A549 (cell line): ENCODE results near the gene SRSF7. TPM values are rescaled to one million over a fixed set of nuclear protein-coding genes. Genes with fewer than 3 reads are reported as not detected.

ENCODE experiments used
- ATAC-seq, 2 experiments: fragments of 200-7000 bp in 1 of 2; fragments of >200 bp in 1 of 2; cut with Nextera tagmentation in 1 of 2; cut with Tn5 transposase in 1 of 2; 3 replicates each; pipeline versions ENCODE4 v1.8.0 to v1.9.1; 2018 to 2020; ENCODE audit warnings: mild to moderate bottlenecking in 1 of 2, moderate library complexity in 1 of 2
- CTCF ChIA-PET: fragments of 300-600 bp; sonication (Branson Sonifier 250); formaldehyde crosslinking; extraction: SDS; loops from one replicate; lab custom pipeline; 2021; ENCODE audit warnings: antibody characterized with exemption, inconsistent platforms; lab: Yijun Ruan, JAX
- POLR2A ChIA-PET: fragments of 350-600 bp; formaldehyde crosslinking; extraction: SDS; loops from one replicate; lab custom pipeline; 2021; ENCODE audit warnings: antibody characterized with exemption, inconsistent platforms; lab: Yijun Ruan, JAX
- DNase-seq, 2 experiments: peaks; one replicate each; pipeline versions ENCODE4 v3.0.0 to v3.0.0-alpha.2; 2011 to 2016; ENCODE audit warnings: low read depth in 1 of 2, low spot score in 1 of 2
- FAIRE-seq: peaks from 2 replicates; lab custom pipeline; 2011; peaks lifted over from hg19 to GRCh38; lab: Jason Lieb, UNC
- H3K27ac ChIP-seq, 2 experiments: fragments of >200 bp; sonication (Bioruptor Twin); formaldehyde crosslinking; 3 replicates each; pipeline ENCODE4 v1.5.1; 2016 to 2017
- H3K4me1 ChIP-seq: fragments of >200 bp; sonication (Bioruptor Twin); formaldehyde crosslinking; 3 replicates; pipeline ENCODE4 v1.6.1; 2016
- H3K4me2 ChIP-seq: fragments of >200 bp; sonication (Bioruptor Twin); formaldehyde crosslinking; 3 replicates; pipeline ENCODE4 v1.6.1; 2016
- H3K4me3 ChIP-seq: fragments of >200 bp; sonication (Bioruptor Twin); formaldehyde crosslinking; 3 replicates; pipeline ENCODE4 v1.5.1; 2016
- H3K9me3 ChIP-seq: fragments of >200 bp; sonication (Bioruptor Twin); formaldehyde crosslinking; 3 replicates; pipeline ENCODE4 v1.6.1; 2016
- BCL3 ChIP-seq: fragments of >200 bp; sonication (Bioruptor Twin); formaldehyde crosslinking; IDR thresholded peaks from 3 replicates; pipeline ENCODE4 v1.6.1; 2016
- CBX8 ChIP-seq: fragments of 200-600 bp; sonication (generic); IDR thresholded peaks from 2 replicates; pipeline ENCODE4 v1.6.1; 2016
- CEBPB ChIP-seq, 2 experiments: fragments of >200 bp in 1 of 2; sonication (Bioruptor Twin) in 1 of 2; formaldehyde crosslinking in 1 of 2; IDR thresholded peaks; 2 replicates each; pipeline ENCODE4 v1.6.1; 2012 to 2016
- FOSB ChIP-seq: fragments of 250-450 bp; sonication (Bioruptor Pico); IDR thresholded peaks from 2 replicates; pipeline ENCODE4 v1.5.0; 2020; ENCODE audit warnings: mild to moderate bottlenecking, moderate library complexity
- HEYL ChIP-seq: fragments of 250-450 bp; sonication (Bioruptor Pico); IDR thresholded peaks from 2 replicates; pipeline ENCODE4 v1.8.0; 2021; ENCODE audit warnings: mild to moderate bottlenecking, moderate library complexity
- HOXA7 ChIP-seq: fragments of 250-450 bp; sonication (Bioruptor Pico); IDR thresholded peaks from 2 replicates; pipeline ENCODE4 v1.5.0; 2020; ENCODE audit warnings: mild to moderate bottlenecking, moderate library complexity
- NPAS2 ChIP-seq: fragments of 250-450 bp; sonication (Bioruptor Pico); IDR thresholded peaks from 2 replicates; pipeline ENCODE4 v1.8.0; 2022; ENCODE audit warnings: mild to moderate bottlenecking, moderate library complexity, borderline replicate concordance
- PHF8 ChIP-seq: fragments of 200-600 bp; sonication (generic); IDR thresholded peaks from 2 replicates; pipeline ENCODE4 v1.6.1; 2016; ENCODE audit warnings: low read depth, mild to moderate bottlenecking, antibody characterized with exemption, moderate library complexity, borderline replicate concordance
- POLR2A ChIP-seq: IDR thresholded peaks from 2 replicates; pipeline ENCODE4 v1.6.1; 2012; ENCODE audit warnings: mild to moderate bottlenecking, low read length
- POLR2AphosphoS2 ChIP-seq: conservative IDR thresholded peaks from 2 replicates; pipeline ENCODE4 v1.6.1; 2012; ENCODE audit warnings: low read length, improper control_type of control experiment, inconsistent platforms
- RAD21 ChIP-seq, 2 experiments: fragments of >200 bp in 1 of 2; sonication (Bioruptor Twin) in 1 of 2; formaldehyde crosslinking in 1 of 2; IDR thresholded peaks in 1 of 2; conservative IDR thresholded peaks in 1 of 2; 2 replicates in 1 of 2; 3 replicates in 1 of 2; pipeline ENCODE4 v1.6.1; 2012 to 2018; ENCODE audit warnings: inconsistent platforms in 1 of 2
- RCOR1 ChIP-seq: fragments of 150-350 bp; IDR thresholded peaks from 2 replicates; pipeline ENCODE4 v1.6.1; 2014; ENCODE audit warnings: antibody characterized with exemption, low read length, low read depth
- RFX5 ChIP-seq: fragments of 450-650 bp; IDR thresholded peaks from 2 replicates; pipeline ENCODE4 v1.7.1; 2014; ENCODE audit warnings: antibody characterized with exemption, mild to moderate bottlenecking, moderate library complexity
- RNF2 ChIP-seq: fragments of 200-600 bp; sonication (generic); IDR thresholded peaks from 2 replicates; pipeline ENCODE4 v1.6.1; 2016; ENCODE audit warnings: low read depth, mild to moderate bottlenecking, antibody characterized with exemption, moderate library complexity, borderline replicate concordance
- ZC3H11A ChIP-seq: fragments of 450-650 bp; IDR thresholded peaks from 2 replicates; pipeline ENCODE4 v1.6.1; 2014; ENCODE audit warnings: antibody characterized with exemption, mild to moderate bottlenecking
- ZNF302 ChIP-seq: fragments of 250-450 bp; sonication (Bioruptor Pico); IDR thresholded peaks from 2 replicates; pipeline ENCODE4 v1.9.0; 2021; ENCODE audit warnings: inconsistent platforms, mild to moderate bottlenecking, moderate library complexity
- ZSCAN20 ChIP-seq: fragments of 250-450 bp; sonication (Bioruptor Pico); IDR thresholded peaks from 2 replicates; pipeline ENCODE4 v1.8.0; 2022; ENCODE audit warnings: mild to moderate bottlenecking, moderate library complexity
- WGBS: methylation state at CpG from one replicate; pipeline ENCODE4 v1.1.6; 2017; ENCODE audit errors: missing lambda C conversion rate; 5-methylcytosine and 5-hydroxymethylcytosine counted together
- polyA plus RNA-seq, 4 experiments: library from polyadenylated mRNA; depleted of rRNA in 3 of 4; stranded (reverse); fragments of >200 nt; fragmentation: RNase III in 1 of 4; extraction: RNeasy Plus Mini Kit Qiagen cat#74134 plus additional on column Dnase treatment in 1 of 4; gene quantifications; 2 replicates in 3 of 4; 3 replicates in 1 of 4; pipeline ENCODE4 v1.2.3, GENCODE V29; 2011 to 2017
- TF ChIP-seq, protein P1 (sequence below): fragments of 250-450 bp; sonication (Bioruptor Pico); IDR thresholded peaks from 2 replicates; pipeline ENCODE4 v1.5.0; 2021; ENCODE audit warnings: mild to moderate bottlenecking, moderate library complexity, borderline replicate concordance
- TF ChIP-seq, protein P2 (sequence below): IDR thresholded peaks from 2 replicates; pipeline ENCODE4 v1.6.1; 2012; ENCODE audit warnings: low read depth, borderline replicate concordance
- TF ChIP-seq, protein P3 (sequence below): fragments of 450-650 bp; IDR thresholded peaks from 2 replicates; pipeline ENCODE4 v1.6.1; 2014; ENCODE audit warnings: antibody characterized with exemption
- TF ChIP-seq, protein P4 (sequence below): IDR thresholded peaks from 2 replicates; pipeline ENCODE4 v1.6.1; 2012

Gene SRSF7
- polyA plus RNA-seq, 2 of the 4 experiments (the other 2 are of a cell fraction), result 397 to 544 TPM

DNA sequence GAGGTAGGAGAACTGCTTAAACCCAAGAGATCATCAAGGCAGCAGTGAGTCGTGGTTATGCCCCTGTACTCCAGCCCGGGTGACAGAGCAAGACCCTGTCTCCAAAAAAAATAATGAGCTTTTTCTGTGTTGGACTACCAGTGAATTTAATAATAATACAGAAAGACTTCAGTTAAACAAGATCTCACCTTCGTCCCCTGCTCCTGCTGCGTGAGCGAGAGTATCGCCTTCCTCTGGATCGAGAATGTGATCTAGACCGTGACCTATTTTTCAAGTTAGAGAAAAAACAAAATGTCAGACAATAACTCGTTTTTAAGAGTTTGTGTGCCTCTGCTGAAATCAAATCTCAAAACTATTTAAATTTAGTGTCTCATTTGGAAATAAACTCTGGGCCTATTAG is 2.8 kb downstream of the SRSF7 start:
- H3K4me2 ChIP-seq, result peak overlapping the region; percentile 87
- POLR2A ChIA-PET, result interaction anchor here (0.7 kb wide), 1 partner anchor 208 kb away, joined by 4 read pairs; no protein-coding TSS in a partner anchor
- H3K4me1 ChIP-seq, result peaks cover 64% of the 10 kb centered on the region
- ATAC-seq, result no peak
- DNase-seq, result no peak
- H3K9me3 ChIP-seq, result no peaks in the 10 kb centered on the region
- TF ChIP-seq POLR2AphosphoS2, result no peak
- no peak for TF ChIP-seq CEBPB (IDR thresholded peaks at IDR 0.05)
- TF ChIP-seq ZNF302 (CRISPR knock-in tag), result no peak
- TF ChIP-seq CBX8, result no peak
- TF ChIP-seq, all 56 proteins: peak for 0
- FAIRE-seq, result no peak
- Histone ChIP-seq H3K4me3 (peak overlapping the region; percentile 84; the same call in 2 of the 3 replicates), H3K27ac (no peak overlapping the region)
- WGBS, result 81% methylated on average over 9 of the region's 9 CpGs
- CTCF ChIA-PET, result interaction anchor here (1.2 to 4.1 kb wide), 4 partner anchors 147 to 213 kb away, joined by 4 to 15 read pairs (median 4); no protein-coding TSS in a partner anchor

GRCh38 chr2:38747819-38748218 is 3.3 kb downstream of the SRSF7 start:
- Histone ChIP-seq H3K4me3 (no peak overlapping the region), H3K4me2 (peak overlapping the region; percentile 87), H3K9me3 (no peaks in the 10 kb centered on the region), H3K4me1 (peaks cover 64% of the 10 kb centered on the region), H3K27ac (no peak overlapping the region)
- no peak for FAIRE-seq
- CTCF ChIA-PET, result interaction anchor here (0.6 to 4.1 kb wide), 6 partner anchors 19 to 212 kb away, joined by 4 to 15 read pairs (median 4); no protein-coding TSS in a partner anchor
- WGBS, result 71% methylated on average over 5 of the region's 5 CpGs
- ATAC-seq, result no peak
- TF ChIP-seq HOXA7 (no peak), BCL3 (0 out of 3 replicates have a peak, but pooled peaks have one; percentile 10), ZC3H11A (no peak), NPAS2 (CRISPR knock-in tag) (no peak), POLR2AphosphoS2 (peak; percentile 80; the same call in 1 of the 2 replicates), ZSCAN20 (CRISPR knock-in tag) (no peak), RNF2 (no peak), RCOR1 (no peak), HEYL (CRISPR knock-in tag) (no peak), RAD21 (conservative IDR thresholded peaks at IDR 0.05 in 1 of 2, IDR thresholded peaks at IDR 0.05 in 1 of 2) (no peak), FOSB (0 out of 2 replicates have a peak, but pooled peaks have one; percentile 3), PHF8 (no peak), RFX5 (no peak), POLR2A (no peak)
- TF ChIP-seq, protein P1, sequence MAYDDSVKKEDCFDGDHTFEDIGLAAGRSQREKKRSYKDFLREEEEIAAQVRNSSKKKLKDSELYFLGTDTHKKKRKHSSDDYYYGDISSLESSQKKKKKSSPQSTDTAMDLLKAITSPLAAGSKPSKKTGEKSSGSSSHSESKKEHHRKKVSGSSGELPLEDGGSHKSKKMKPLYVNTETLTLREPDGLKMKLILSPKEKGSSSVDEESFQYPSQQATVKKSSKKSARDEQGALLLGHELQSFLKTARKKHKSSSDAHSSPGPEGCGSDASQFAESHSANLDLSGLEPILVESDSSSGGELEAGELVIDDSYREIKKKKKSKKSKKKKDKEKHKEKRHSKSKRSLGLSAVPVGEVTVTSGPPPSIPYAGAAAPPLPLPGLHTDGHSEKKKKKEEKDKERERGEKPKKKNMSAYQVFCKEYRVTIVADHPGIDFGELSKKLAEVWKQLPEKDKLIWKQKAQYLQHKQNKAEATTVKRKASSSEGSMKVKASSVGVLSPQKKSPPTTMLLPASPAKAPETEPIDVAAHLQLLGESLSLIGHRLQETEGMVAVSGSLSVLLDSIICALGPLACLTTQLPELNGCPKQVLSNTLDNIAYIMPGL (CRISPR knock-in tag), result no peak; the same call in 1 of the 2 replicates
- TF ChIP-seq, protein P2, sequence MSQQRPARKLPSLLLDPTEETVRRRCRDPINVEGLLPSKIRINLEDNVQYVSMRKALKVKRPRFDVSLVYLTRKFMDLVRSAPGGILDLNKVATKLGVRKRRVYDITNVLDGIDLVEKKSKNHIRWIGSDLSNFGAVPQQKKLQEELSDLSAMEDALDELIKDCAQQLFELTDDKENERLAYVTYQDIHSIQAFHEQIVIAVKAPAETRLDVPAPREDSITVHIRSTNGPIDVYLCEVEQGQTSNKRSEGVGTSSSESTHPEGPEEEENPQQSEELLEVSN, result no peak
- TF ChIP-seq, protein P3, sequence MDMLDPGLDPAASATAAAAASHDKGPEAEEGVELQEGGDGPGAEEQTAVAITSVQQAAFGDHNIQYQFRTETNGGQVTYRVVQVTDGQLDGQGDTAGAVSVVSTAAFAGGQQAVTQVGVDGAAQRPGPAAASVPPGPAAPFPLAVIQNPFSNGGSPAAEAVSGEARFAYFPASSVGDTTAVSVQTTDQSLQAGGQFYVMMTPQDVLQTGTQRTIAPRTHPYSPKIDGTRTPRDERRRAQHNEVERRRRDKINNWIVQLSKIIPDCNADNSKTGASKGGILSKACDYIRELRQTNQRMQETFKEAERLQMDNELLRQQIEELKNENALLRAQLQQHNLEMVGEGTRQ, result no peak
- TF ChIP-seq, protein P4, sequence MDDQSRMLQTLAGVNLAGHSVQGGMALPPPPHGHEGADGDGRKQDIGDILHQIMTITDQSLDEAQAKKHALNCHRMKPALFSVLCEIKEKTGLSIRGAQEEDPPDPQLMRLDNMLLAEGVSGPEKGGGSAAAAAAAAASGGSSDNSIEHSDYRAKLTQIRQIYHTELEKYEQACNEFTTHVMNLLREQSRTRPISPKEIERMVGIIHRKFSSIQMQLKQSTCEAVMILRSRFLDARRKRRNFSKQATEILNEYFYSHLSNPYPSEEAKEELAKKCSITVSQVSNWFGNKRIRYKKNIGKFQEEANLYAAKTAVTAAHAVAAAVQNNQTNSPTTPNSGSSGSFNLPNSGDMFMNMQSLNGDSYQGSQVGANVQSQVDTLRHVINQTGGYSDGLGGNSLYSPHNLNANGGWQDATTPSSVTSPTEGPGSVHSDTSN, result no peak
- POLR2A ChIA-PET, result interaction anchor here (0.7 kb wide), 1 partner anchor 207 kb away, joined by 4 read pairs; no protein-coding TSS in a partner anchor
- DNase-seq, result no peak
